Measurements from ENCODE around the gene MFSD2B. TPM values are rescaled to one million over a fixed set of nuclear protein-coding genes. Genes with fewer than 3 reads are reported as not detected.
"Not testable (repeated sequence)": the region's sequence is repeated elsewhere in the genome, so short reads cannot be mapped to it uniquely, and the experiment has no call there.

MFSD2B gene, protein sequence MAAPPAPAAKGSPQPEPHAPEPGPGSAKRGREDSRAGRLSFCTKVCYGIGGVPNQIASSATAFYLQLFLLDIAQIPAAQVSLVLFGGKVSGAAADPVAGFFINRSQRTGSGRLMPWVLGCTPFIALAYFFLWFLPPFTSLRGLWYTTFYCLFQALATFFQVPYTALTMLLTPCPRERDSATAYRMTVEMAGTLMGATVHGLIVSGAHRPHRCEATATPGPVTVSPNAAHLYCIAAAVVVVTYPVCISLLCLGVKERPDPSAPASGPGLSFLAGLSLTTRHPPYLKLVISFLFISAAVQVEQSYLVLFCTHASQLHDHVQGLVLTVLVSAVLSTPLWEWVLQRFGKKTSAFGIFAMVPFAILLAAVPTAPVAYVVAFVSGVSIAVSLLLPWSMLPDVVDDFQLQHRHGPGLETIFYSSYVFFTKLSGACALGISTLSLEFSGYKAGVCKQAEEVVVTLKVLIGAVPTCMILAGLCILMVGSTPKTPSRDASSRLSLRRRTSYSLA
- not detected in 2 replicates for total RNA-seq (2014; rRNA removed; shearing (Covaris generic); ENCODE audit: low replicate concordance)

DNA sequence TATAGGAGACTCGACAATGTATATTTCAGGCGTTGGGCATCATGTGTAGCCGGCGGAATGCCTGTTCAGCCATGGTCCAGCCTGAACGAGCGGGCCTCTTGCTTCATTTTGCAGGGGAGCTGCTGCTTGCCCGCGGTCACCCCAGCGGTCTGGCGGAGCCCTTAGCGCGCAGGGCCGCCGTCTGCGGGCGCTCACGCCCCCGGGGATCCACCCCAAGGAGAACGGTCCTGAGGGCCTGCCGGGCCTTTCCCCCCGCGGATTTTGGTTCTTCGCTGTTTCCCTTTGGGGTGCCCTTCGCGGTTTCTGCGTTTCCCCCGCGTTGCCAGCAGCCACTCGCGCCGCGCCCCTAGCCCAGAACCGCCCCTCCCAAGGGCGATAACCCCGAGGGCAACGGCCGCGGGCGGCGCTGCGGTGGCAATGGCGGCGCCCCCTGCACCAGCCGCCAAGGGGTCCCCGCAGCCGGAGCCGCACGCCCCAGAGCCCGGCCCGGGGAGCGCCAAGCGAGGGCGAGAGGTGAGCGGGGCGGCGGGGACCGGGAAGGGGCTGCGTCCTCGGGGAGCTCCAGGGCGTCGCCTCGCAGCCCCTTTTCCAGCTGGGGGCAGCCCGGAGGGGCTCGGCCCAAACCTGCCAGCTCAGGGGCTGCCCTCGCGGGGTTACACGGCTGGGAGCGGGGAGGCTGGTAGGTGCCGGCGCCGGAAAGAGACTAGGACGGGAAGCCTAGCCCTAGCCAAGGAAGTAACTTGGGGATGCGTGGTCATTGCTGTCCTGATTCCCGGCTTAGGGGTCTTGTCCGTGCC lies at the start of gene MFSD2B:
Gene MFSD2B, plus strand, starts transcription at position 406 of the 797 bp plus-strand sequence. Its CDS starts 12 bp downstream, at position 418.
- no peak for DNase-seq
- Histone ChIP-seq H3K27me3 (no peaks in the 10 kb centered on the region), H3K9me3 (no peaks in the 10 kb centered on the region), H3K36me3 (no peaks in the 10 kb centered on the region), H3K4me3 (no peak within 1 kb of the TSS)

DNA sequence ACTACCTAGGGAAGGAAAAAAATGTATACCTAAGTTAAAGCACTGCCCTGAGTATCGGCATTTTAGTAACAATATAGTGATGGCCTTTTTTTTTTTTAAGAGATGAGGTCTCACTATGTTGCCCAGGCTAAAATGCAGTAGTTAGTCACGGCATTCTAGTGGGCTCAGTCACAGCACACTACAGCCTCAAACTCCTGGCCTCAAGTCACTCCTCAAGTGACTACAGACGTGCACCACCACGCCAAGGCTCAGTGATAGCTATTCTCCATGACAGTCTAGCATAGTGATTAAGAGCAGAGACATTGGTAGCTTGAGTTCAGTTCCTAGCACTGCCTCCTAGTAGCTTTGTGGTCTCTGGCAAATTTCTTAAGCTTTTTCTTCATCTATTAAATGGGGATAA lies 42.0 kb upstream of the MFSD2B start:
- DNase-seq, result no peak
- H3K9me3 ChIP-seq, result no peaks in the 10 kb centered on the region
- H3K36me3 ChIP-seq, result no peaks in the 10 kb centered on the region; the same call in 1 of the 2 replicates
- H3K4me3 ChIP-seq, result no peak overlapping the region
- H3K27me3 ChIP-seq, result no peaks in the 10 kb centered on the region

DNA sequence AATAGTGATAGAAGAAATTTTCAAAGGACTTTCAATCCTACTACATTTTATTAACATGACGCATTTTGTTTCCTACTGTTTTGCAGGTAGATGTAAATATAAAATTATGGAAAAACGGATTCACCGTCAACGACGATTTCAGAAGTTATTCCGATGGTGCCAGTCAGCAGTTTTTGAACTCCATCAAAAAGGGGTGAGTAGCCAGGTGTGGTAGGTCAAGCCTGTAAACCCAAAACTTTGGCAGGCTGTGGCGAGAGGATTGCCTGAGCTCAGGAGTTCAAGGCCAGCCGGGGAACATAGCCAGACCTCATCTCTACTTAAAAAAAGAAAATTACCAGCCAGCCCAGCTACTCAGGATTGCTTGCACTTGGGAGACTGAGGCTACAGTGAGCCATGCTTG lies 33.0 kb upstream of the MFSD2B start:
- no peaks in the 10 kb centered on the region for H3K27me3 ChIP-seq
- no peaks in the 10 kb centered on the region for H3K9me3 ChIP-seq
- H3K4me3 ChIP-seq, result no peak overlapping the region
- DNase-seq, result no peak
- H3K36me3 ChIP-seq, result peaks cover 8% of the 10 kb centered on the region; the same call in 1 of the 2 replicates

DNA sequence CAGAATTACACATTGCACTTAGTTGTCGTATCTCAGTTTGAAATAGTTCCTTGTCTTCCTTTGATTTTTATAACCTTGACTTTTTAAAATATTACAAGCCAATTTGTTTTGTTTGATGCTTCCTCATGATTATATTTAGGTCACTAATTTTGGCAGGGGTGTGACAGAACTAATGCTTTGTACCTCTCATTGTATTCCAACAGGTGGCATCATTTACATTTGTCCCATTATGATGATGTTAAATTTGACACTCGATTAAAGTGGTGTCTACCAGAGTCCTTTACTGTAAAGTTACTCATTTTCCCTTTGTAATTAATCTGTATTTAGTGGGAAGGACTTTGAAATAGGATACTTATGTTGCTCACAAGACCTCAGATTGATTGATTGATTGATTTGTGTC lies 21.5 kb upstream of the MFSD2B start:
- Histone ChIP-seq H3K4me3 (no peak overlapping the region), H3K9me3 (no peaks in the 10 kb centered on the region), H3K36me3 (peaks cover 6% of the 10 kb centered on the region; the same call in 1 of the 2 replicates), H3K27me3 (no peaks in the 10 kb centered on the region)
- DNase-seq, result no peak

DNA sequence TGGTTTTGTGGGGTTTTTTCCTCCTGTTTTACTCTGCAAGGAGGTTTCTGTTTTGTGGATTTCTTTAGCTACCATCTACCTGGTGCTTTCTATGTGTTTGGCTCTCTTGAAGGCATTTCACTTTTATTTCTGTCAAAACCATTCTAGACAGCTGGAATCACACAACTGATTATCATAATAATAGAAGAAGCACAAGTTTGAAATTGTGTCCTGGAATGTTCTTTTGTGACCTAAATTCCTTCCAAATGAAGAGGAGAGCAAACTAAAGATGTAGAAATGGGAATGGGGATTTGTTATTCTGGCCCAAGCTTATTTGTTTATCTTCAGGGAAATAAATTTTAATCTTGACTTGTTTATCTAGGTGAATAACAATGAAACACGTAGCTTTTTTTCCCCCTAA lies 17.0 kb upstream of the MFSD2B start:
- Histone ChIP-seq H3K4me3 (no peak overlapping the region), H3K36me3 (no peaks in the 10 kb centered on the region), H3K9me3 (no peaks in the 10 kb centered on the region), H3K27me3 (no peaks in the 10 kb centered on the region)
- no peak for DNase-seq

DNA sequence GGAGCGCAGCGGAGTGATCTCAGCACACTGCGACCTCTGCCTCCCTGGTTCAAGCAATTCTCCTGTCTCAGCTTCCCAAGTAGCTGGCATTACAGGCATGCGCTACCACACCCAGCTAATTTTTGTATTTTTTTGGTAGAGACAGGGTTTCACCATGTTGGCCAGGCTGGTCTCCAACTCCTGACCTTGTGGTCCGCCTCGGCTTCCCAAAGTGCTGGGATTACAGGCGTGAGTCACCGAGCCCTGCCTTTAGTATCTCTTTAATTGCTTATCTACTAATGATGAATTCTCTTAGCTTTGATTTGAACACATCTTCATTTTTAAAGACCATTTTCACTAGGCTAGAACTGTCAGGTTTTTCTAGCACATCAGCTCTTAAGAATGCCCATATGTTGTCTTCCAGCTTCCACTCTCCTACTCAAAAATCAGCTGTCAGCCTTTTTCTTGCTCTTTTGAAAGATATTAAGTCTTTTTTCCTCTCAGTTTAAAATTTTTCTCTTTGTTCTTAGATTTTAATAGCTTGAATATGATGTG lies 16.1 kb upstream of the MFSD2B start:
- Histone ChIP-seq H3K36me3 (no peaks in the 10 kb centered on the region), H3K9me3 (no peaks in the 10 kb centered on the region), H3K4me3 (no peak overlapping the region), H3K27me3 (no peaks in the 10 kb centered on the region)
- DNase-seq, result no peak

DNA sequence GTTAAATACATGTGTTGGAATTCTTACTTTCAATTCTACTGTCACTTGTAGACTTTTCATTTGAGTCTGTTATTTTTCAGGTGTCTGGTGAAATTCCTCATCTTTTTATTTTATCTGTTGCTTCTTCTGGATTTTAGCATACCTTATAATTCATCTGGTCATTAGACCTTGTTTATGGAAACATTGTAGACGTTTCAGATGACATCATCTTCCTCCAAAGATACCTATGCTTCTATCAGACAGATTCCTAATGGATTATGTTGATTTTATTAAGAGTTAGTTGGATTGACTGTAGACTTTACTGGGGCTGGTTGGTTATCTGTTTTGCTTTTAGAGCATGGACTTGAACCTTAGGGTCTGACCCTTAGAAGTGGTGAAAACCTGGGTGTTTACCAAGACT lies 15.3 kb upstream of the MFSD2B start:
- no peaks in the 10 kb centered on the region for H3K27me3 ChIP-seq
- H3K9me3 ChIP-seq, result no peaks in the 10 kb centered on the region
- H3K4me3 ChIP-seq, result no peak overlapping the region
- no peak for DNase-seq
- no peaks in the 10 kb centered on the region for H3K36me3 ChIP-seq

DNA sequence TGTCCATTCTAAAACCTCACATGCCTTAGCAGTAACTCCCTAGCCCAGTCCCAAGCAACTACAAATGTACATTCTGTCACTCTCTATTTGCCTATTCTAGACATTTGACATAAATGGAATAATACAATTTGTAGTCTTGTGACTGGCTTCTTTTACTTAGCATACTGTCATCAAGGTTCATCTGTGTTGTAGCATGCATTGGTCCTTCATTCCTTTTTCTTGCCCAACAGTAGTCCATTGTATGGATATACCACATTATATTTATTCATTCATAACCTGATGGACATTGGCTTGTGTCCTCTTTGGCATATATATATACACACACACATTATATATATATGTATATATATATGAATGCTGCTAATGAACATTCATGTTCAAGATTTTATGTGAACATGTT lies 2.2 kb upstream of the MFSD2B start:
- Histone ChIP-seq H3K36me3 (no peaks in the 10 kb centered on the region), H3K27me3 (no peaks in the 10 kb centered on the region), H3K9me3 (no peaks in the 10 kb centered on the region), H3K4me3 (no peak overlapping the region; the same call in 1 of the 2 replicates)
- no peak for DNase-seq

DNA sequence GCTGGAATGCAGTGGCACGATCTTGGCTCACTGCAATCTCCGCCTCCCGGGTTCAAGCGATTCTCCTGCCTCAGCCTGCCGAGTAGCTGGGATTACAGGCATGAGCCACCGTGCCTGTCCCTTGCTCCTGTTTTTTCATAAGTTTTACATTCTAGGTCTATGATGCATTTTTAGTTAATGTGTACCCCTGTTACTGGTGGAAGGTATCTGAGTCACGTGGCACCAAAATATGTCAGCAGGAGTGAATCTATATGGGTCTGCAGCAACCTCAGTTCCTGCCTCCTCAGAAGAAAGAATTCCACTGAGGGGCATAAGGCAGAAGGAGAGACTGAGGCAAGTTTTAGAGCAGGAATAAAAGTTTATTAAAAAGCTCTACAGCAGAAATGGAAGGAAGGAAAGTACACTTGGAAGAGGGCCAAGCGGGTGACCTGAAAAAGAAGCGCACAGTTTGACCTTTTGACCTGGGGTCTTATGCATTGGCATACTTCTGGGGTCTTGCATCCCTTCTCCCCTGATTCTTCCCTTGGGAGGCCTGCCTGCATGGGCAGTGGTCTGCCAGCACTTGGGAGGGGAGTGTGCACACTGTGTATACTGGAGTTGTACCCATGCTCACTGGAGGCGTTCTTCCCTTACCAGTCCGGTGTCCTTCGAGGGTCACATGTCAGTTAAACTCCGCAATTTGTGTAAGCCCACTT lies 1.1 kb upstream of the MFSD2B start:
- Histone ChIP-seq H3K36me3 (no peaks in the 10 kb centered on the region), H3K27me3 (no peaks in the 10 kb centered on the region), H3K9me3 (no peaks in the 10 kb centered on the region), H3K4me3 (peak overlapping the region; percentile 28)
- no peak for DNase-seq

DNA sequence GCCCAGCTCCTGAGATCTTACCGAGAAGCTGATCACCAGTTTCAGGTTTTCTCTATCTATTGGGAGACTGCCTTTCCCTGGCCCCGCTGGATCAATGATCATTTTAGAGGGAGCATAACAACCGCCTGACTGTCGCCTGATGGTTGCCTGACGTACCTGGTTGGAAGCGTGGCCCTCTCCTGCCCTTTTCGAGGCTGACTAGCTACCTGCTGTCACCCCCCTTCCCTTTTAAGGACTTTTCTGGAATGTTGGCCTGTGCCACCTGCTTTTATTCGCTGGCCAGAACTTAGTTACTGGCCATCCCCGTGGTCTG lies 562 bp upstream of the MFSD2B start:
- no peak for DNase-seq
- Histone ChIP-seq H3K27me3 (no peaks in the 10 kb centered on the region), H3K9me3 (no peaks in the 10 kb centered on the region), H3K36me3 (no peaks in the 10 kb centered on the region), H3K4me3 (no peak overlapping the region)

DNA sequence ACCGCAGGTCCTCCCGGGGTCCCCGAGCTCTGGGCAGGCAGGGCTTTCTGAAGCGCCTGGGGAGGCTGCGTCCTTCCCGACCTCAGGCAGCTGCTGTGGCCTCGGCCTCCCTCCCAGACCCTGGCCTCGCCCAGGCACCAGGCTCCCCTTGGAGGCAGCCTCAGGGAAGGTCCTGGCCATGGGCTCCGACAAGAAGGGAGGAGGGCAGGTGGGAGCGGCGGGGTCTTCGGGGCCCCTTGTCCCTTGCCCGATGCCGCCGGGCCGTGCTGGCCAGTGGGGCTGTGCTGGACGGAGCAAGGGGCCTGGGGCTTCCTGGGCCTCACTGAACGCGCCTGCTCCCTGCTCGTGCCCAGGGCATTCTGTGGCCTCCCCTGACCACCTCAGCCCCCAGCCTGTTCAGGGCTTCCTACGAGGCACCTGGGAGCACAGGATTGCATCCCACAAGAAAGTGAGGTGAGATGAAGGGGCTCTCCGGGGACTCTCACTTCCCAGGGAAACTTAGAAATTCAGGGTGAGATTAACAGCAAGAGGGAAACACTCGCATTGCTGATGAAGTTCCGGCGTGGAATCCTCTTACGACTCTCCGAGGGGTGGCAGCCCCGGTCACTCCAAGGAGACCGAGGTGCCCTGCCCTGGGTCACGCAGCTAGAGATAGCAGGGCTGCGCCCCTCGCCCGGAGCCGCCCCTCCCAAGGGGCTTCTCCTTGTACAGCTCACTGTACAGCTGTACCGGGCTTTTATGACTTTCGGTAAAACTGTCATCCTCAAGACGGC lies 778 bp downstream of the MFSD2B start:
- Histone ChIP-seq H3K27me3 (no peaks in the 10 kb centered on the region), H3K4me3 (no peak overlapping the region), H3K9me3 (no peaks in the 10 kb centered on the region), H3K36me3 (no peaks in the 10 kb centered on the region)
- DNase-seq, result no peak

DNA sequence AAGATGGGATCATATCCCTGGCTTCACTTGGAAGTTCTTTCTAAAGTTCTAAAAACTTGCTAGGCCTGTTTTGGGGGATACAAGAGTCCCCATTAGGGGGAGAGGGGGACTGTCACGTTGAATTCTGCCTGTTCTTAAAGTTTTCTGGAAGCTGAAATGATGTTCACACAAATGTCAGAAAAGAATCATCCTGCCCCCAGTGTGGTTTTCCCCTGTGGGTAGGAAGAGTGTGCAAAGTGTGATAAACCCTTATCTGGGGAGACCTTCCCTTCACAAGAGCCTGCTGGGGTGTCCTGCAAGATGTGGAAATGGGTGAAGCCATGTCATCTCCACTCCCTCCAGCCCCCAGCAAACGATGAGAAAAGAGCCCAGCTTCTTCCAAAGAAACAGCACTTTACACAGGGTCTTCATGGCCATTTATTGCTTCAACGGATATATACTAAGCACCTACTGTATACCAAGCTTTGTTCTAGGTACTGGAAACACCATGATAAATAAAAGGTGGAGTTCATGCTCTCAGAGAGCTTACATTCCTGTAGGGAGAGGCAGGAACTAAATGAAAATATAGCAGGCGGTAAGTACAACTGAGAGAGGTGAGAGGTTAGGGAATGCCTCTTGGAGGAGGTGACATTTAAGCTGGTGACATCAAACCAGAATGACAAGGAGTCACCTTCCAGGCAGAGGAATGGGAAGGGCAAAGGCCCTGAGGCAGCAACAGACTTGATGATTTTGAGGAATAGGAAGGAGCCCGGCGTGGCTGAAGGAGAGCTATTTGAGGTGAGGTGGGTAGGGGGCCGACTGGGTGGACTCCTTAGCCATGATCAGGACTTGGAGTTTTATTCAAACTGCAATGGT lies 1.6 kb downstream of the MFSD2B start:
- Histone ChIP-seq H3K9me3 (no peaks in the 10 kb centered on the region), H3K27me3 (no peaks in the 10 kb centered on the region), H3K36me3 (no peaks in the 10 kb centered on the region), H3K4me3 (no peak overlapping the region)
- DNase-seq, result no peak

DNA sequence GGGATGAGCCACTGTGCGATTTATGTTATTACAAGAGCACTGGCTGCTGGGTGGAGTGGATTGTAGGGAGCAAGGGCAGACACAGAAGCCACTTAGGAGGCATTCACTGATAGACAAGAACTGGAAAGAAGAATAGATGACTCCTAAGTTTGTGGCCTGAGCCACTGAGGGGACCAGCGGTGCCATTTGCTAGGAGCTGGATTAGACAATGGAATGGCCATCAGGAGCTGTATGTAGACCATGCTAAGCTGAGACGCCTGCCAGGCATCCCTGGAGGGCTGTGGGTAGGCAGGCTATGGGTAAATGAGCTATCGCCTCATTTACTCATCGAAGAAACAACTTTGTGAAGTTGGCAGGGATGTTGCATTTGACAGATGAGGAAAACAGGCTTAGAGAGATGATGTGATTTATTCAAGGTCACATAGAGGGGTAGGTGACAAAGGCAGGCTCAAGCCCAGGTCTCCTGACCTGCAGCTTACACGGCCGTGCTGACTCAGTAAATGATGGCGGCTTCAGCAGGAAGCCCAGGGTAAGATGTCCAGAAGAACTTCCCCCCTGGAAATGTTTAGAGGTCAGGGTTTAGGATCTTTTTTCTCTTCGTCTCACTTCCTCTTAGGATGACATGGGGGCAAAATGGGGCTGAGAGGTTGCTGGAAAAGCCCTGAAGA lies 2.8 kb downstream of the MFSD2B start:
- DNase-seq, result no peak
- no peaks in the 10 kb centered on the region for H3K36me3 ChIP-seq
- H3K4me3 ChIP-seq, result no peak overlapping the region
- H3K9me3 ChIP-seq, result no peaks in the 10 kb centered on the region
- no peaks in the 10 kb centered on the region for H3K27me3 ChIP-seq

DNA sequence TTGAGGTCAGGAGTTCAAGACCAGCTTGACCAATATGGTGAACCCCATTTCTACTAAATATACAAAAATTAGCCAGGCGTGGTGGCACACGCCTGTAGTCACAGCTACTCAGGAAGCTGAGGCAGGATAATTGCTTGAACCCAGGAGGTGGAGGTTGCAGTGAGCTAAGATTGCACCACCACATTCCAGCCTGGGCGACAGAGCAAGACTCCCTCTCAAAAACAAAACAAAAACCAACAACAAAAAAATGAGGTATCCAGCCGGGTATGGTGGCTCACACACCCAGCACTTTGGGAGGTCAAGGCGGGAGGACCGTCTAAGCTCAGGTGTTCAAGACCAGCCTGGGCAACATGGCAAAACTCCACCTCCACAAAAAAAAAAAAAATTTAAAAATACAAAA lies 5.0 kb downstream of the MFSD2B start:
- not testable (repeated sequence) for H3K9me3 ChIP-seq, DNase-seq, H3K4me3 ChIP-seq, H3K27me3 ChIP-seq, H3K36me3 ChIP-seq

All from MG63 (cell line).